Smooth muscle cell (in vitro differentiated cells): ENCODE measurements around the gene SPTBN1. TPM values are rescaled to one million over a fixed set of nuclear protein-coding genes. Genes with fewer than 3 reads are reported as not detected.
"Not testable (repeated sequence)": the region's sequence is repeated elsewhere in the genome, so short reads cannot be mapped to it uniquely, and the experiment has no call there.

Source experiments
- DNase-seq: peaks from one replicate; lab custom pipeline; 2025; ENCODE audit not compliant: unreplicated experiment; lab: John Stamatoyannopoulos, UW
- H2AFZ ChIP-seq: fragments of 200-600 bp; sonication (generic); 2 replicates; pipeline ENCODE4 v1.6.0; 2016; ENCODE audit warnings: antibody characterized with exemption, low read depth, mild to moderate bottlenecking
- H3F3A ChIP-seq: fragments of 200-600 bp; sonication (generic); 2 replicates; pipeline ENCODE4 v1.6.0; 2017; ENCODE audit warnings: antibody characterized with exemption, low read depth
- H3K27ac ChIP-seq: fragments of 200-600 bp; sonication (generic); 2 replicates; pipeline ENCODE4 v1.5.1; 2016; ENCODE audit warnings: low read depth, mild to moderate bottlenecking
- H3K27me3 ChIP-seq: fragments of 200-600 bp; sonication (generic); 2 replicates; pipeline ENCODE4 v1.6.1; 2016; ENCODE audit warnings: low read depth, mild to moderate bottlenecking
- H3K36me3 ChIP-seq: fragments of 200-600 bp; sonication (generic); 2 replicates; pipeline ENCODE4 v1.5.1; 2016; ENCODE audit warnings: low read depth
- H3K4me1 ChIP-seq: fragments of 200-600 bp; sonication (generic); 2 replicates; pipeline ENCODE4 v1.5.1; 2016; ENCODE audit warnings: low read depth
- H3K4me2 ChIP-seq: fragments of 200-600 bp; sonication (generic); 2 replicates; pipeline ENCODE4 v1.6.0; 2016; ENCODE audit warnings: mild to moderate bottlenecking
- H3K4me3 ChIP-seq: fragments of 200-600 bp; sonication (generic); 2 replicates; pipeline ENCODE4 v1.5.1; 2016; ENCODE audit warnings: mild to moderate bottlenecking
- H3K79me2 ChIP-seq: fragments of 200-600 bp; sonication (generic); 2 replicates; pipeline ENCODE4 v1.6.0; 2016; ENCODE audit warnings: low read depth, mild to moderate bottlenecking
- H3K9ac ChIP-seq: fragments of 200-600 bp; sonication (generic); 2 replicates; pipeline ENCODE4 v1.6.0; 2016; ENCODE audit warnings: low read depth
- H3K9me3 ChIP-seq: fragments of 200-600 bp; sonication (generic); replicated peaks from 2 replicates; pipeline ENCODE4 v1.5.1; 2016; ENCODE audit warnings: low read depth
- H4K20me1 ChIP-seq: fragments of 200-600 bp; sonication (generic); 2 replicates; pipeline ENCODE4 v1.6.0; 2016; ENCODE audit warnings: low read depth
- WGBS: methylation state at CpG from one replicate; pipeline ENCODE4 v1.1.7; 2016; ENCODE audit warnings: low lambda C conversion rate; 5-methylcytosine and 5-hydroxymethylcytosine counted together
- polyA plus RNA-seq: library from polyadenylated mRNA; unstranded; fragments of >200 nt; fragmentation: Nextera tagmentation; extraction: Ambion mirVana; gene quantifications from 2 replicates; pipeline ENCODE4 v1.2.1, GENCODE V29; 2016
- total RNA-seq: library from RNA; depleted of rRNA; stranded (reverse); fragments of >200 nt; gene quantifications from 2 replicates; pipeline ENCODE4 v1.2.3, GENCODE V29; 2014
- TF ChIP-seq, protein P1 (sequence below): fragments of 200-600 bp; sonication (generic); IDR thresholded peaks from 2 replicates; pipeline ENCODE4 v1.5.1; 2017; ENCODE audit warnings: borderline replicate concordance, mild to moderate bottlenecking, antibody characterized with exemption; ENCODE audit not compliant: insufficient read depth, poor library complexity, severe bottlenecking

The SPTBN1 gene
- total and polyA plus RNA-seq, 2 experiments from 2014 or later, result 78.7 to 186 TPM

DNA sequence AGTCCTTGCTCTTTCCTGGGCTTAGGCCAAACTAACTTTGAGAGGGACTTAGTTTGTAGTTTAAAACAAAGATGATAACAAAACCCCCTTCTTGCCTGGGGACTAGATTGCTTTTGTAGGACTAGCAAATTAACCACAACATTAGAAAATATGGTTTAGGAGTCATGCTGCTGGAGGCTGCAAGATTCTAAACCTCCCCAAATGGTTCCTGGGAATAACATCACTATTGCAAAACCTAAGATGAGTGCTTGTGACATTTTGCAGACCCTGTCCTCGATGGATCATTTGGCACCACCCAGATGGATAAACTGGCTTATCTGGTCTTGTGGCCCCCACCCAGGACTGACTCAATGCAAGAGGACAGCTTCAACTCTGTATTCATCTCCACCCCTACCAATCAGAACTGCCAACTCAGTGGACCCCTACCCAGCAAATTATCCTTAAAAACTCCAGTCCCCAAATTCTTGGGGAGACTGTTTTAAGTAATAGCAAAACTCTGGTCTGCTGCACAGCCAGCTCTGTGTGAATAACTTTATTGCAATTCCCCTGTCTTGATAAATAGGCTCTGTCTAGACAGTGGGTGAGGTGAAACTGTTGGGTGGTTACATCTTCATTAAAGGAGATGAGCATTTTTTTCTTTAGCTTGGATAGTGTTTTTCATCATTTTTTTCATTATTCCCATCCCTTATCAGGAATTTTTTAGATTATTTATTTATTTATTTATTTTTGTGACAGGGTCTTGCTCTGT is 58.9 kb downstream of the SPTBN1 start:
- H3F3A ChIP-seq, result peaks cover 11% of the 10 kb centered on the region
- H3K27ac ChIP-seq, result peak overlapping the region; percentile 70
- H4K20me1 ChIP-seq, result peaks cover 71% of the 10 kb centered on the region
- H3K4me3 ChIP-seq, result no peak overlapping the region
- peak overlapping the region; percentile 42 for H3K4me2 ChIP-seq
- TF ChIP-seq, protein P1, sequence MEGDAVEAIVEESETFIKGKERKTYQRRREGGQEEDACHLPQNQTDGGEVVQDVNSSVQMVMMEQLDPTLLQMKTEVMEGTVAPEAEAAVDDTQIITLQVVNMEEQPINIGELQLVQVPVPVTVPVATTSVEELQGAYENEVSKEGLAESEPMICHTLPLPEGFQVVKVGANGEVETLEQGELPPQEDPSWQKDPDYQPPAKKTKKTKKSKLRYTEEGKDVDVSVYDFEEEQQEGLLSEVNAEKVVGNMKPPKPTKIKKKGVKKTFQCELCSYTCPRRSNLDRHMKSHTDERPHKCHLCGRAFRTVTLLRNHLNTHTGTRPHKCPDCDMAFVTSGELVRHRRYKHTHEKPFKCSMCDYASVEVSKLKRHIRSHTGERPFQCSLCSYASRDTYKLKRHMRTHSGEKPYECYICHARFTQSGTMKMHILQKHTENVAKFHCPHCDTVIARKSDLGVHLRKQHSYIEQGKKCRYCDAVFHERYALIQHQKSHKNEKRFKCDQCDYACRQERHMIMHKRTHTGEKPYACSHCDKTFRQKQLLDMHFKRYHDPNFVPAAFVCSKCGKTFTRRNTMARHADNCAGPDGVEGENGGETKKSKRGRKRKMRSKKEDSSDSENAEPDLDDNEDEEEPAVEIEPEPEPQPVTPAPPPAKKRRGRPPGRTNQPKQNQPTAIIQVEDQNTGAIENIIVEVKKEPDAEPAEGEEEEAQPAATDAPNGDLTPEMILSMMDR, result no peak
- no peaks in the 10 kb centered on the region for H3K27me3 ChIP-seq
- no peaks in the 10 kb centered on the region for H3K9me3 ChIP-seq
- H3K4me1 ChIP-seq, result peaks cover 19% of the 10 kb centered on the region
- no peaks in the 10 kb centered on the region for H3K36me3 ChIP-seq
- peaks cover 97% of the 10 kb centered on the region for H3K79me2 ChIP-seq
- no peak overlapping the region for H3K9ac ChIP-seq
- no peak overlapping the region for H2AFZ ChIP-seq
- no peak for DNase-seq
- 0% methylated on average over 1 of the region's 1 CpG for WGBS

DNA sequence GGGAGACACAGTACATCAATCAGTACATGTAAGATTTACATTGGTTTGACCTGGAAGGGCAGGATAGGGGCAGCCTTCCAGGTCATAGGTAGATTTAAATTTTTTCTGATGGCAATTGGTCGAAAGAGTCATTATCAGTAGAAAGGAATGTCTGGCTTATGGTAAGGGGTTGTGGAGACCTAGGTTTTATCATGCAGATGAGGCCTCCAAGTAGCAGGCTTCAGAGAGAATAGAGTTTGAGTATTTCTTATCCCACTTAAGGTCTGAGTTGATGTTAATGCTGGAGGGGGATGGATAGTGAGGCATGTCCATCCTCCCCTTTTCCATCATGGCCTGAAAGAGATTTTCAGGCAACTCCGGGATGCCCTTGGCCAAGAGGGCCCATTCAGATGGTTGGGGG is 60.7 kb downstream of the SPTBN1 start:
- Histone ChIP-seq H3K36me3 (no peaks in the 10 kb centered on the region), H3K27ac (peak overlapping the region; percentile 10), H4K20me1 (peaks cover 70% of the 10 kb centered on the region), H3K27me3 (no peaks in the 10 kb centered on the region), H3K79me2 (peaks cover 88% of the 10 kb centered on the region), H3K4me1 (peaks cover 16% of the 10 kb centered on the region), H3K4me2 (no peak overlapping the region), H2AFZ (no peak overlapping the region), H3K9me3 (no peaks in the 10 kb centered on the region), H3K9ac (no peak overlapping the region), H3F3A (peaks cover 14% of the 10 kb centered on the region), H3K4me3 (no peak overlapping the region)
- TF ChIP-seq, protein P1, result no peak
- WGBS, result 61% methylated on average over 2 of the region's 2 CpGs
- DNase-seq, result no peak

DNA sequence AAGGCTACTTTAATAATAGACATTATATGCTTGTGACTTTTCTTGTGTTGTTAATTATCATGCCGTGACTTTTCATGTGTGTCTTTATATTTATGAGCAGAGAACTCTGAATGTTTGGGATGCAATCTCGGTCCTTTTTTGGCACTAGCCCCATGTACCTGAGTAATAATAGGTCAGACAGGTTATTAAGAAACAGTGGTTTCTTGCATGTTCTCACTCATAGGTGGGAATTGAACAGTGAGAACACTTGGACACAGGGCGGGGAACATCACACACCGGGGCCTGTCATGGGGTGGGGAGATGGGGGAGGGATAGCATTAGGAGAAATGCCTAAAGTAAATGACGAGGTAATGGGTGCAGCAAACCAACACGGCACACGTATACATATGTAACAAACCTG is 61.9 kb downstream of the SPTBN1 start:
- WGBS, result 87% methylated on average over 7 of the region's 7 CpGs
- not testable (repeated sequence) for H3K27me3 ChIP-seq, H3K9ac ChIP-seq, H3K36me3 ChIP-seq, H3K4me3 ChIP-seq, H3K4me2 ChIP-seq, DNase-seq, H2AFZ ChIP-seq, H3K9me3 ChIP-seq
- Histone ChIP-seq H3F3A (peaks cover 14% of the 10 kb centered on the region), H3K4me1 (peaks cover 12% of the 10 kb centered on the region), H3K79me2 (peaks cover 88% of the 10 kb centered on the region), H3K27ac (peak overlapping the region; percentile 10), H4K20me1 (peaks cover 70% of the 10 kb centered on the region)

DNA sequence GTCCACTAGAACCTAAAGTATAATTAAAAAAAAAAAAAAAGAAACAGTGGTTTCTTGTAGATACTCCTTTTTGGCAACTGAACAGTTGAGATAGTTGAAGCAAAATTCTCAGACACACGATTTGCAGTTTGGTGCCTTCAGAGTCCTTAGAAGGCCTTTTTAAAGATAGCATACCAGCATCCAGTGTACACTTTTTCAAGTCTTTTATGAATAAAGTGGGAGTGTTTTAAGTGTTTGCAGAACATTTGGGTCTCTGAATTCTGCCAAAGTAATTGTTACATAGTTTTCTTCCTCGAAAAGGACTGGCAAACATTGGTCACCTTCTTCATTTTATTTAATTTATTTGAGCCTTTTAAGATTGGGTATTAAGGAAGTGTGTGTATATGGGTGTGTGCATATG is 62.3 kb downstream of the SPTBN1 start:
- H3K79me2 ChIP-seq, result peaks cover 88% of the 10 kb centered on the region
- no peaks in the 10 kb centered on the region for H3K27me3 ChIP-seq
- H2AFZ ChIP-seq, result no peak overlapping the region
- TF ChIP-seq, protein P1, result no peak
- H3K9me3 ChIP-seq, result no peaks in the 10 kb centered on the region
- WGBS, result 85% methylated on average over 2 of the region's 2 CpGs
- no peak overlapping the region for H3K27ac ChIP-seq
- no peak overlapping the region for H3K4me2 ChIP-seq
- H3F3A ChIP-seq, result peaks cover 14% of the 10 kb centered on the region
- peaks cover 72% of the 10 kb centered on the region for H4K20me1 ChIP-seq
- H3K4me1 ChIP-seq, result peaks cover 9% of the 10 kb centered on the region
- no peak for DNase-seq
- no peaks in the 10 kb centered on the region for H3K36me3 ChIP-seq
- no peak overlapping the region for H3K9ac ChIP-seq
- H3K4me3 ChIP-seq, result no peak overlapping the region
